AML-193 (cell line): ENCODE measurements around the gene WDR47.

Experiments
- DNase-seq, 2 experiments: peaks; one replicate each; lab custom pipeline; 2025; lab: John Stamatoyannopoulos, UW

Gene WDR47

DNA sequence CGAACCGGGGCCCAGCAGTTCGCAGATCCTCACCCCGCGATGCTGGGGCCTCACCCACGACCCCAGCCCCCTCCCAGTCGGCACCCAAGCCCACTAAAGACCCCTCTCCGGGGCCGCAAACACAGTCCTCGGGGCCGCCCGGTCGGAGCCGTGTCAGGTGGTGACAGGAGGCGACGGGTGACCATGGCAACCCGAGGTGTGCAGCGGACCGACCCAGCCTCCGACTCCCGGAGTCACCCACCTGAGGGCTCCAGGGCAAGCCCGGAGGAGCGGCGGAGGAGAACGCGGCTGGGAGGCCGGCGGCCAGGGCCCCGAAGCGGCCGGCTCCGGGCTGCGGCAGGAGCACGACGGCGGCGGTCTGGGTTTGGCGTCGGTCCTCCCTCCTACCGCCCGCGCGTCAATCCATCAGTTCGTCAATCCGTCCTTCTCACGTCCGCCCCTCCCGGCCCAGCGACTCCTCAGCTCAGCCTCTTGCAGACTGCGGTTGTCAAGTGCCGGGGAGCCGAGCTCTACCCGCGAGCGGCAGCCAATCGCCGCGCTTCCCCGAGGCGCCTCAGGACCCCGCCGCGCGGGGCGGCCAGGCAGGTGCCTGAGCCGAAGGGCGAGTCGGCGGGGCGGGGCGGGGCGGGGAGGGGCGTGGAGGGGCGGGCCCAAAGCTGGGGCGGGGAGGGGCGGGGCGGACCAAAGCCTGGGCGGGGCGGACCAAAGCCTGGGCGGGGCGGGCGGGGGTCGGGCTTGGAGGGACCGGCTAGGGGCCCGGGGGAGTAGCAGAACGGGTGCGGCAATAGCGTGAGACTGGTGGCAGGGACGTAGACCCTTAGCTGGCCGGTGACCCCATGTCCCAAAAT is at the start of gene WDR47:
WDR47 (minus strand) TSS at position 482 of the 848 bp plus-strand sequence. CDS start 18,590 bp downstream, outside the sequence.
- DNase-seq: peak; percentile 91 to 93

DNA sequence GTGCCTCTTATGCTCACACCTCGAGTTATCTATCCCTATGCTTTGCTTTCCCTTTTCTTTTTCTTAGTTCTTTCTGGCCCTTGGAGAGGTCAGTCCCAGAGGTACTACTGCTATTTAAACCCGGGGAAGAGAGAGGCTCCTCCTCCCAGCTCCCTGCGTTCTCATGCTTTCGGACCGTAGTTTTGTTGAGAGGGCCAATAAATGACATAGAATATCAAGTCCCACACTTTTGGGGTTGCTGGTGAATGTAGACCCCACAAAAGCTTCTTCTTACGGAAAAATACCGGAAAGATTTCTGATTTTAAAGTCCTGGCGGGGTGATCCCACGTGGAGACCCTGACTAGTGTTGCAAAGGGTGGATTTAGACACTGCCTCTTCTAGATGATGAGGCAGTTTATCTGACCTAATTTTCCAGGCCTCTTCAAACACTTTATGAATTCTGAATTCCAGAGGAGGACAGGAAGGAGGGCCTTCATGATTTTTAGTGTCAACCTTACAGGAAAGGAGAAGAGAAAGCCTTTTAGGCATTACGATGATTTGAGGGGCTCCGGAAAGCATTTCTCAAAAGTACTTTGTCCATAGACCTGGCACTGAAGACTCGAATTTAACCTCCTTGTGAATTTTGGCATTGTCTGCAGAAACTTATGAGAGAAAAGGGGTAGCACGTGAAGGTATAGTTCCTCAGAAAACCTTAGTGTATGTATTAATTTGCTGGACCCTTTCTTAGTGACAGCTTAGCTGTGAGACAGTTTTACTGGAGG is 49.4 kb upstream of the WDR47 start:
- DNase-seq: peak; percentile 42 to 49

DNA sequence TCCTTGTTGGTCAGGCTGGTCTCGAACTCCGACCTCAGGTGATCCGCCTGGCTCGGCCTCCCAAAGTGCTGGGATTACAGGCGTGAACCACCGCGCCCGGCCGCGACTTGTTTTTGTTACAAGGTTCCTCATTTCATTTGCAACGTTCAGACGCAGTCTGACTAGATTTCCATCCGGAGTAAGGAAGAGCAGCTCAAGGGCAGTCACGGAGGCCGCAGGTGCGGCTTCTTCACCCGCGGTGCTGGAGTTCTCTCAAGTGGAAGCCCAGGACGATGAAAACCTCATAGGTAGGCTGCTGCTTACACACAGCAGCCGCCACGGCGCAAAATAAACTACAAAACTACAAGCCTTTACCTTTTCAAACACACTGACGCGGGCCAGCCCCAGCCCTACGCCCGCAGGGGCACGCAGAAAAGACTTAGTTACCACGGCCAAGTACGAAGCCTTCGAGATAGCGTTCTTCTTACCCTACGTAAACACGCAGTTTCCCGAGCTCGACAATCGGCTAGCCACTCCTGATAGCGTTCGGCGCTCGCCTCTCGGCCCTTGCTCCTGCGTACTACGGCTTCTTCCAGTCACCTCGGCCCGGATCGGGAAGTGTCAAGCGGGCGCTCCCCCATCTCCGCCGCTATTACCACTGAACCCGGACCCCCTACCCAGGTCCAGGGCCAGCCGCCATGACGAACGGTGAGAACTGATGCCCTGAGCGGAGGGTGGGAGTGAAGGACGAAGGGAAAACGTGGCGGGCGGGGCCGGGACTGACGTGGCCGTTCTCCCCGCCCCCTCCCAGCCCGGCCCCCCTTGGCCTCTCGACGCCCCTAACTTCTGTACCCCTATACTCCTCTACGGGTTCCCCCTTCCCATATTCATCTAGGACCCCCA is 48.5 kb upstream of the WDR47 start, which contains the start of gene TMEM167B:
TMEM167B (plus strand) TSS at position 569 of the 882 bp plus-strand sequence; CDS start at position 678, 109 bp downstream.
- peak; percentile 88 to 93 for DNase-seq

DNA sequence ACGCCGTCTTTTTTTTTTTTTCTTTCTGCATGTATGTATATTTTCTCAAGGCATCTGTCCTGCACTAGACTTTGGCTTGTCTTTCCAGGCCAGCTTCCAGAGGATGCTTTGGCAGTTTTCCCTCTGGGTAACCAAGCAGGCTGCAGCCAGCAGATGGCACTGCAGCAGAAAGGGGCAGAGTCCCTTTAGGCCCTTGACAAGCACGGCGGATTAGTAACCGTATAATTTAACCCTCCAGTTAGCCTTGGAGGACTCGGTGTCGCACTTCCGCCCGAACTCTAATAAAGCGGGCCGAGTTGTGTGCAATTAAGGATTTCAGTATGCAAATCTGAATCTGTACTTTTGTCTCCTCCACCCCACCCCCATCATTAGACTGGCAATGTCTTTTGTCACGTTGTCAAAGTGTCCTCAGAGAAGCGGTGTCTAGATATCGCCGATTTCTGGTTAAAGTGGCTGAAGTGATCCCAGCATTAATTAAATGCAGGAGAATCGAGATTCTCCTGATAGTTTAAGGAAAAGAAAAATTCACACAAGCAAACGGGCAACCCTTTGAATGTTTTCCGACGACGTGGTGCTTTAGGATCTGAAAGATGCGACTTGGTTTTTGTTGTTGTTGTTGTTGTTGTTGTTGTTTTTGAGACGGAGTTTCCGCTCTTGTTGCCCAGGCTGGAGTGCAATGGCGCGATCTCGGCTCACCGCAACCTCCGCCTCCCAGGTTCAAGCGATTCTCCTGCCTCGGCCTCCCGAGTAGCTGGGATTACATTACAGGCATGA is 47.5 kb upstream of the WDR47 start:
- peak; percentile 58 to 61 for DNase-seq

DNA sequence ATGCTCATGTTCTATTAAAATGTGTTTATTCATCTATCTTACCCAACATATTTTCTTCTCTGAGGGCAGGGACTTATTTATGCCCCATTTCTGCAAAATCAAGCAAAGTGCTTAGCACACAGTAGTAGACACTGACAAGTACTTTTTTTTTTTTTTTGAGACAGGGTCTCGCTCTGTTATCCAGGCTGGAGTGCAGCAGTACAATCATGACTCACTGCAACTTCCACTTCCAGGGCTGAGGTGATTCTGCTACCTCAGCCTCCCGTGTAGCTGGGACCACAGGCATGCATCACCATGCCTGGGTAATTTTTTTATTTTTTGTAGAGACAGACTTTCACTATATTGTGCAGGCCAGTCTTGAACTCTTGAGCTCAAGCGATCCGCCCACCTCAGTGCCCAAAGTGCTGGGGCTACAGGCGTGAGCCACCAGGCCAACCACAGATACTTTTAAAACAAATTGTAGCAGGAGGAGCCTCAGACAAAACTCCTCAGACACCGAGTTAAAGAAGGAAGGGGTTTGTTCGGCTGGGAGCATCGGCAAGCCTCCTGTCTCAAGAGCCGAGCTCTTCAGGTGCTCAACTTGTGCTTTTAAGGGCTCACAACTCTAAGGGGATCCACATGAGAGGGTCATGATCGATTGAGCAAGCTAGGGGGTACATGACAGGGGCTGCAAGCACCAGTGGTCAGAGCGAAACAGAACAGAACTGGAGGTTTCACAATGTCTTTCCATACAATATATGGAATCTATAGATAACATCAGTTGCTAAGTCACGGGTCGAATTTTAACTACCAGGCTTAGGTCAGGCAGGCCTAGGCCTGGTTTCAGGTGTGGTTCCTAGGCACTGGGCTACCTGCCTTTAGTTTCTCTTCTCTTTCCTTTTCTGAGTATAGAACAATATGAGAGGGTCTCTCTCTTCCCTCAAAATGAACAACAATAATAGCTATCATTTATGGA is 42.9 kb upstream of the WDR47 start:
- no peak for DNase-seq

DNA sequence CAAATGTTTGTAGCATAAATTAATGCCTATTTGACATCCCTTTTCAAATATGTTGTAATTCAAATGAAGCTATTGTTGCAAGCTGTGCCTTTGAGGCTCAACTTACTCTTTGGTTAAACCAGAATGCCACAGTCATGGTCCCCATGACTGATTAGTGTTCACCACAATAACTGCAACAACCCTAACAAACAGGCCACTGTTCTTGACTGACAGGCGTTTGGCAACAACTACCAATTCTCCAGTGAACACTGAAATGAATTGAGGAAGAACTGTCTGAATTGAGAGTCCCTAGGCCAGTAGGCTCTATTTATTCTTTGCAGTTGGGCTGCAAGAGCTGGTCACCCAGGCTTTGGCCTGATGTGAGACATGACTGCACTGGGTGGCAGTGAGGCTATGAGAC is 42.0 kb upstream of the WDR47 start:
- peak in 1 of 2 experiments; percentile 15 for DNase-seq

DNA sequence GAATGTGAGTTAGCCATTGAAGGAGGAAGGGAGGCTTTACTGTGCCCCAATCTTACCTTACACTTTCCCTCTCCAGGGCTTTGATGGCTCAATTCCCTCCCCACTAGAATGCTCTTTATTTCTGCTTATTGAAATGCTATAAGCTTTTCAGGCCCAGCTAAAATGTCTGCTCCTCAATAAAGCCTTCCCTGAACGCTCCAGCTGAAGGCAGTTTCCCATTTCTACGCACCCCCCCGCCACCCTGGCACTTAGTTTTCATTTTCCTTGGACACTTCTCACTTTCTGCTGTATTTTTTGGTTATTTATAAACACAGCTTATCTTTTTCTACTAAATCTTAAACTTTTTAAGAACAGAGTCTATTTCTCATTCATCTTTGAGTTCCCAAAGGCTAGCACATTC is 41.6 kb upstream of the WDR47 start:
- DNase-seq: no peak

DNA sequence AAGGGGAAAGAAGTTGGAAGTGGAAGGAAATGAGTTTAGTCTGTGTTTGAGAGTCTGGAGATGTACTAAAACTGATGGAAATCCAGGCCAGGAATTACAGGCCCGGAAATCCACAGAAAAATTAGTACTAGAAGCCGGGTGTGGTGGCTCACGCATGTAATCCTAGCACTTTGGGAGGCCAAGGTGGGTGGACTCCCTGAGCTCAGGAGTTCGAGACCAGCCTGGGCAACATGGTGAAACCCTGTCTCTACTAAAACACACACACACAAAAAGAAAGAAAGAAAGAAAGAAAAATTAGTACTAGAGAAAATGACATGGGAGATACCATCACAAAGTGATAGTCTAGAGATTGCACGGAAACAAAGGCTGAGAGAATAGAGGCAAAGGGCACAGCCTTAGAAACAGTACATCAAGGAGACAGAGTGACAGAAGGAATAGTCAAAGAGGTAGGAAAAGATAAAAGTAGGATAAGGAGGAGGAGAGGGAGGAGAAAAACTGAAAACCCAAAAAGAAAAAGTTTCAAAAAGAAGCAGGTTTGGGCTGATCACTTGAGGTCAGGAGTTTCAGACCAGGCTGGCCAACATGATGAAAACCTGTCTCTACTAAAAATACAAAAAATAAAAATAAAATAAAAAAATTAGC is 38.7 kb upstream of the WDR47 start:
- no peak for DNase-seq

DNA sequence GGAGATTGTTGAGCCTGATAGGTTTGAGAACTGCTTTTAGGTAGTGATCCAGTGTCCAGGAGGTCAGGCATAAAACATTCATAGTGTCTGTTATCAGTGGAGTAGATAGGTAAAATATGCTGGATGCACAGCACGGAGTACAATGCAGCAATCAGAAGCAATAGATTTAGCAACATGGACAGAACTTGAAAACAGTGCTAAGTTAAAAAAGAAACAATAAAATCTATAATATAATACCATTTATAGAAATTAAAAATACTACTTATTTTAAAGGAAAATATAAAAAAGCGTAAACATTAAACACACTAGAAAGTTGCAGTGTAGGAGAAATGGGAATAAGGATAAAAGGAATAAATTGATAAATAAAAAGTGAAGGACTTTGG is 37.3 kb upstream of the WDR47 start:
- no peak for DNase-seq

DNA sequence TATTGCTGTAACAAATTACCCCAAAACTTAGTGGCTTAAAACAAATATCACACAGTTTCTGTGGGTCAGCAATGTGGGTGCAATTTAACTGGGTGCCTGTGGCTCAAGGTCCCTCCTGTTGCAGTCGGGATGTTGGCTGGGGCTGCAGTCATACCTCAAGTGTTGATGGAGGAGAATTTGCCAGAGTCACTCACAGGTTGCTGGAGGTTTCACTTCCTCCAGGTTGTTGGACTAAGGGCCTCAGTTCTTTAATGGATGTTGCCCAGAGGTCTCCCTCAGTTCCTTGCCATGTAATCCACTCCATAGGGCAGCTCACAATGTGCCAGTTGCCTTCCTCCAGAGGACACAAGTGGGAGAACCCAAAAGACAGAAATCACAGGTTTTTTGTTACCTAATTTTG is 36.4 kb upstream of the WDR47 start:
- no peak for DNase-seq

DNA sequence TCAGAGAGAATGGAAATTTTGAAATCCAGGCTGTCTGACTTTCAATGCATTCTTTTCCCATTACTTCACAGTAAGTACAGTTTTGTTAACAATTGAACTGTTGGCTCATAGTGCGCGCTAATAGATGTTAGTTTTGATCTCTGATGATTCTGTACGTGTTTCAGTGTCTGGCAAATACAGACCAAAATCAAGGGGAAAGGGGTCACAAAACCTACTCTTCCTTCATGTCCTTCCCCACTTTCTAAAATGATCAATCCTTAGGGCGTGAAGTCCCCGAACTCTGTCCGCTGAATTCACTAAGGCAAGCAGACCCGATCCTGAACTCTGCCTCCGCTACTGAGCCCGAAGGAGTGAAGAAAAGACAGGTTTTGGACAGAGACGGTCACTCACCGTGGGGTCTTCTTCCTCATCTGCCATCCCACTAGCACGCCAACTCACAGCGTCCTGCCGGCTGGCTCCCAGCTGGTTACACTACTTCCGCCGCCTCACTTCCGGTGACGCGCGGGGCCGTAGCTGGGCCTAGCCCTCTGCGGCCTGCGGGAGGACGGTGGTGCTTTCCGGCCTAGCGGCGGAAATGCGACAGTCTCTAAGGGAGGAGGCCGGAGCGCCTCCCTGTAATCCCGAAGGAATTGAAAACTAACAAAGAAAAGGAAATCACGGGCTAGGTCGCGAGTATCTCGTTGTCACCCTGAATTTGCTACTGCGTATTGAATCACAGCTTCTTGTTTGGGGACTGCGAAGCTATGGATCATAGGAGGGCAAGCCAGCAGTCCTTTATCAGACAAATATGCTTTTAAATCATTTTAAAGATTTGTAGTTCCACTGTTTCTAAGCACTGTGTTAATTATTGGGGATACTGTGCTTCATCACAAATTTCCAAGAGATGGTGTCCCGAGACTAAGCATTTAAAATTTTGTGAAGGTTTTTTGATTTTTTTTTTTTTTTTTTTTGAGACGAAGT is 33.9 kb upstream of the WDR47 start, which contains the start of gene TAF13:
TAF13 (minus strand) TSS at position 473 of the 960 bp plus-strand sequence; CDS start at position 417, 56 bp downstream.
- DNase-seq: peak; percentile 79 to 82

DNA sequence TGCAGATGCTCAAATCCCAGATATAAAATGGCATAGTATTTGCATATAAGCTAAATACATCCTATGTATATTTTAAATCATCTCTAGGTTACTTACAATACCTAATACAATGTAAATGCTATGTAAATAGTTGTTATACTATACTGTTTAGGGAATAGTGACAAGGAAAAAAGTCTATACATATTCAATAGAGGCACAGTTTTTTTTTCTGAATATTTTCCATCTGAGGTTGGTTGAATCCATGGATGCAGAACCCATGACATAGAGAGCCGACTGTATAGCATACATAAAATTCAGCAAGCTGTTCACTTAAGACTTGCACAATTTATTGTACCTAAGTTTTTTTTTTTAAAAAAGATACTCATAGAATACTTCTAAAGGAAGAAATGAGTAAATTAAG is 27.4 kb upstream of the WDR47 start:
- no peak for DNase-seq

DNA sequence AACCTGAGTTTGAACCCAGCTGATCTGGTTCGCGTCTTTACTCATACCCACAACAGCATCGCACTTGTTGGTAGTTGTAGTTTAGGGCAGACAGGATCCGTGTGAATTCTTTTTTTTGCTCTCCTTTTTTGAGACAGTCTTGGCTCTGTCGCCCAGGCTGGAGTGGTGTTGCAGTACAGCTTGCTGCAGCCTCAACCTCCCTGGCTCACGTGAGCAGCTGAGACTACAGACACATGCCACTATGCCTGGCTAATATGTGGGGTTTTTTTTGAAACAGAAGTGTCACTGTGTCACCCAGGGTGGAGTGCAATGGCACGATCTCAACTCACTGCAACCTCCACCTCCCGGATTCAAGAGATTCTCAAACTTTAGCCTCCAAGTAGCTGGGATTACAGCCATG is 26.0 kb upstream of the WDR47 start:
- no peak for DNase-seq

DNA sequence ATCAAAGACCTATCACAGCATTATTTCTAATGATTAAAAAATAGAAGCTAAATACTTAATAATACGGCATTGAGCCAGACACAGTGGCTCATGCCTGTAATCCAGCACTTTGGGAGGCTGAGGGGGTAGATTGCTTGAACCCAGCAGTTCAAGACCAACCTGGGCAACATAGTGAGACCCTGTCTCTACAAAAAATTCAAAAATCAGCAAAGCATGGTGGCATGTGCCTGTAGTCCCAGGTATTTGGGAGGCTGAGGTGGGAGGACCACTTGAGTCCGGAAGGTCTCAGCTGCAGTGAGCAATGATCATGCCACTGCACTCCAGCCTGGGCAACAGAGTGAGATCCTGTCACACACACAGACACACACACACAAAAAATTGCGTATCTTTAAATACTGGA is 23.2 kb upstream of the WDR47 start:
- no peak for DNase-seq

DNA sequence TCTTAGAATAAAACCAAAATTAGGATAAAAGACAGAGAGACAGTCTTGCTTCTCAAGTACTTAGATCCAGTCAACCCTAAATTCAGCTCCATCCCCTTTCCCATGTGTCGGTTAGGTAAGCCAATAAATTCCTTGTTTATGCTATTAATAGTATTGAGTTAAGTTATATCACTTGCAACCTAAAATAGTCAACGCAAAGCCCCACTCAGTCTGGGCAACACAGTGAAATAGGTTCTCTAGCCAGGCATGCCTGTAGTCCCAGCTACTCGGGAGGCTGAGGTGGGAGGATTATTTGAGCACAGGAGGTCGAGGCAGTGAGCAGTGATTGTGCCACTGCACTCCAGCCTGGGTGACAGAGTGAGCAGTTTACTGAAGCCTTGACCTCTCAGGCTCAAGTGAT is 19.3 kb upstream of the WDR47 start:
- no peak for DNase-seq

DNA sequence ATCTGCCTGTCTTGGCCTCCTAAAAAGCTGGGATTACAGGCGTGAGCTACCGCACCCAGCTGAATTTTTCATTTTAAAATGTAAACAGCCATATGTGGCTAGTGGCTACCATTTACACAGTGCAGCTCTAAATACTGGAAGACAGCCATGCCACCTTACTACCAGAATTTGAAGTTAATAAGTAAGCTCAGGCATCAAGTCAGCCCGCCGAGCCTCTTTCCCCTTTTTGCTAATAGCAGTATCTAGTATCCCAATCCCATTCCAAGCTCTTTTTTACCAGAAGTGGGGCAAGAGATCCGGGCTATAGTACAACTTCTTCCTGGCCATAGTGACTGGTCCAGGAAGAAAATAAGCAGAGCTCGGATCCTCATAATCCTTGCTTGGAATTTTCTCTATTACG is 18.8 kb upstream of the WDR47 start:
- DNase-seq: no peak

DNA sequence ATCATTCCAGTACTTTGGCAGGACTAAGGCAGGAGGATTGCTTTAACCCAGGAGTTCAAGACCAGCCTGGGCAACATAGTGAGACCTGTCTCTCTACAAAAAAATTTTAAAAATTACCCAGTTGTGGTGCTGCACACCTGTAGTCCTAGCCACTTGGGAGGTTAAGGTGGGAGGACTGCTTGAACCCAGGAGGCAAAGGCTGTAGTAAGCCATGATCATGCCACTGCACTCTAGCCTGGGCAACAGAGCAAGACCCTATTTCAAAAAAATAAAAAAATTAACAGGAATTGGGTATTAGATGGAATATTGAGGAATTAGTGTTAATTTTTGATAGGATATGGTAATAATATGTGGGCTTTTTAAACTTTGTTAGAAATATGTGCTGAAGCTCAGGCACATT is 17.1 kb upstream of the WDR47 start:
- DNase-seq: no peak

DNA sequence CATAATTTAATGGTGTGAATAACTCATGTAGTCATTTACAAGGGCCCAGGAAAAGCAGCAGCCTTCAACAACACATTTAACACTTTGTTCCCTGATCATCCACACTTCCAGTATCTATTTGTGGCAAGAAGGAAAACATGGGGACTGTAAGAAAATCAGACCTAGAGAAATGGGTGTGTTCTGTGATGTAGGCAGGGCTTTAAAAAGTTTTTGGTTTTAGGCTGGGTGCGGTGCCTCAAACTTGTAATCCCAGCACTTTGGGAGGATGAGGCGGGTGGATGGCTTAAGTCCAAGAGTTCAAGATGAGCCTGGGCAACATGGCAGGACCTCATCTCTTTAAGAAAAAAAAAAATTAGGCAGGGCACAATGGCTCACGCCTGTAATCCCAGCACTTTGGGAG is 14.2 kb upstream of the WDR47 start:
- DNase-seq: no peak
